ENCODE measurements around the gene MEG3. TPM values are rescaled to one million over a fixed set of nuclear protein-coding genes. Genes with fewer than 3 reads are reported as not detected.

The MEG3 gene
- total RNA-seq, 4 donors from 2014 or later = 5.0 to 28.9 (median 10.2) TPM

- Histone ChIP-seq H3K4me3 (no peak overlapping the region), H3K36me3 (no peaks in the 10 kb centered on the region), H3K27ac (no peak overlapping the region), H3K27me3 (peaks cover 6% of the 10 kb centered on the region), H3K9me3 (no peaks in the 10 kb centered on the region), H3K4me1 (peaks cover 14% of the 10 kb centered on the region)
- WGBS = 91% methylated on average over 5 of the region's 6 CpGs
- TF ChIP-seq, protein P1, sequence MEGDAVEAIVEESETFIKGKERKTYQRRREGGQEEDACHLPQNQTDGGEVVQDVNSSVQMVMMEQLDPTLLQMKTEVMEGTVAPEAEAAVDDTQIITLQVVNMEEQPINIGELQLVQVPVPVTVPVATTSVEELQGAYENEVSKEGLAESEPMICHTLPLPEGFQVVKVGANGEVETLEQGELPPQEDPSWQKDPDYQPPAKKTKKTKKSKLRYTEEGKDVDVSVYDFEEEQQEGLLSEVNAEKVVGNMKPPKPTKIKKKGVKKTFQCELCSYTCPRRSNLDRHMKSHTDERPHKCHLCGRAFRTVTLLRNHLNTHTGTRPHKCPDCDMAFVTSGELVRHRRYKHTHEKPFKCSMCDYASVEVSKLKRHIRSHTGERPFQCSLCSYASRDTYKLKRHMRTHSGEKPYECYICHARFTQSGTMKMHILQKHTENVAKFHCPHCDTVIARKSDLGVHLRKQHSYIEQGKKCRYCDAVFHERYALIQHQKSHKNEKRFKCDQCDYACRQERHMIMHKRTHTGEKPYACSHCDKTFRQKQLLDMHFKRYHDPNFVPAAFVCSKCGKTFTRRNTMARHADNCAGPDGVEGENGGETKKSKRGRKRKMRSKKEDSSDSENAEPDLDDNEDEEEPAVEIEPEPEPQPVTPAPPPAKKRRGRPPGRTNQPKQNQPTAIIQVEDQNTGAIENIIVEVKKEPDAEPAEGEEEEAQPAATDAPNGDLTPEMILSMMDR (IDR thresholded peaks at IDR 0.05) = no peak
- TF ChIP-seq EP300 (IDR thresholded peaks at IDR 0.05) (no peak), POLR2A (IDR thresholded peaks at IDR 0.05) (no peak), POLR2AphosphoS5 (IDR thresholded peaks at IDR 0.05) (no peak)
- DNase-seq (ENCODE audit: low spot score in 2 of 2) = peak; percentile 26 to 55
Observed at GRCh38 chr14:100889641-100890040, 63.7 kb downstream of the MEG3 start.

DNA sequence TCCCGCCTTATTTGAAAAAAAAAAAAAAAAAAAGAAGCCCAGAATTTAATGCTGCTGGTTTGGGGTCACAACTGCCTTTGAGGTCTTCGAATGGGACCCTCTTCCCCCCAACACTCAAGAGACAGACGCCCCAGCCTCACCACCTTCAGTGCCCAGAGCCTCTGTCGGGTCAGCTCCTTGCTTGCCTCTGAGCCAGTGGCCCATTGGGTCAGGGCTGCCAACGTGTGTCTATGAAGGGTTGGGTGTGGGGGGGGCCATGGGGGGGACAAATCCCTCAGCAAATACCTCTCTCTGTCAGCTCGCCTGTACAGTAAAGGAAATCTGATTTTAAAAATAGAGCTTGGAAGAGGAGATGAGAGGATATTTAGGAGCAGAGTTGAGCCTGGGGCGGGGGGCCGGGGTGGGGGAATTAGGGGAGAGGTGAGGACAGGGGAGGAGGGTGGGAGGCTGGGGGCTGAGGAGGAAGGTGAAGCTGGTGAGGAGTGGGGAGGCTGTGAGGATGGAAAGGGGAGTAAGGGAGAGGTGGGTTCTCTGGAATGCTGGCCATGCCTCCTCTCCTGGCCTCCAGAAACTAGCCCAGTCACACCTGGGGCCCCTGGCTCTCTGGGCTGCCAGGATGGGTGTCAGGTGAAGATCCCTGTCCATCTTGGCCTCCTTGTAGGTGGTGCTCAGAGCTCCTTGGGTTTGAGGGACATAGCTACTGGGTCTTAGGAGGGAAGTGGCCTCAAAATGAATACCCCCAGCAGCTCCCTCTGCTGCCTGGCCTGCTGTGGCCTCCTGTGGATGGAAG, 64.3 kb downstream of the MEG3 start:
- Histone ChIP-seq H3K9me3 (no peaks in the 10 kb centered on the region), H3K27ac (no peak overlapping the region), H3K4me3 (no peak overlapping the region), H3K36me3 (no peaks in the 10 kb centered on the region), H3K27me3 (peaks cover 6% of the 10 kb centered on the region), H3K4me1 (peaks cover 14% of the 10 kb centered on the region)
- TF ChIP-seq, protein P1 (IDR thresholded peaks at IDR 0.05) = no peak
- TF ChIP-seq POLR2A (IDR thresholded peaks at IDR 0.05) = no peak
- no peak for TF ChIP-seq POLR2AphosphoS5 (IDR thresholded peaks at IDR 0.05)
- no peak for TF ChIP-seq EP300 (IDR thresholded peaks at IDR 0.05)
- peak in 1 of 2 donors; percentile 40 for DNase-seq (ENCODE audit: low spot score in 2 of 2)
- WGBS = 81% methylated on average over 8 of the region's 8 CpGs

DNA sequence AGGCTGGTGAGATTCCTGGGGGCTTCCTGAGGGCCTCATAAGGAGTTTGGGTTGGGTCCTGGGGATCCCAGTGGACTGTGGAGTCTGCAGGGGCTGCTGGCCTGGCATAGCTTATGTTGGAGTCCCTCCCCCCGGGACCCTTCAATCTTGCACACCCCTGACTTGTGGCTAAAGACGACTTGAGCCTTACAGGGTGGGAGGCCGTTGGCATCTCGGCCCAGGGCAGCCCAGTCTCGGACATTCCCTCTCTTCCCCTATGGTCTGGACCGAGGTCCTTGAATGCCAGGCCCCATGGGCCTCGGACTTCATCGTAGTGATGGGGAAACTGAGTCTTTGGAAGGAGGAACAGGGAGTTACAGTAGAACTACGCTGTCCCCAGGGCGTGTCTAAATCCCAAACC, 65.1 kb downstream of the MEG3 start:
- H3K27me3 ChIP-seq = peaks cover 12% of the 10 kb centered on the region
- H3K4me1 ChIP-seq = peaks cover 14% of the 10 kb centered on the region
- TF ChIP-seq, protein P1 (IDR thresholded peaks at IDR 0.05) = no peak
- no peak for TF ChIP-seq EP300 (IDR thresholded peaks at IDR 0.05)
- no peak for TF ChIP-seq POLR2AphosphoS5 (IDR thresholded peaks at IDR 0.05)
- no peak for TF ChIP-seq POLR2A (IDR thresholded peaks at IDR 0.05)
- DNase-seq (ENCODE audit: low spot score in 2 of 2) = peak; percentile 46 to 47
- no peaks in the 10 kb centered on the region for H3K9me3 ChIP-seq
- H3K4me3 ChIP-seq = no peak overlapping the region
- WGBS = no CpG with 5 or more reads among the region's 10 CpGs
- H3K27ac ChIP-seq = no peak overlapping the region
- no peaks in the 10 kb centered on the region for H3K36me3 ChIP-seq

DNA sequence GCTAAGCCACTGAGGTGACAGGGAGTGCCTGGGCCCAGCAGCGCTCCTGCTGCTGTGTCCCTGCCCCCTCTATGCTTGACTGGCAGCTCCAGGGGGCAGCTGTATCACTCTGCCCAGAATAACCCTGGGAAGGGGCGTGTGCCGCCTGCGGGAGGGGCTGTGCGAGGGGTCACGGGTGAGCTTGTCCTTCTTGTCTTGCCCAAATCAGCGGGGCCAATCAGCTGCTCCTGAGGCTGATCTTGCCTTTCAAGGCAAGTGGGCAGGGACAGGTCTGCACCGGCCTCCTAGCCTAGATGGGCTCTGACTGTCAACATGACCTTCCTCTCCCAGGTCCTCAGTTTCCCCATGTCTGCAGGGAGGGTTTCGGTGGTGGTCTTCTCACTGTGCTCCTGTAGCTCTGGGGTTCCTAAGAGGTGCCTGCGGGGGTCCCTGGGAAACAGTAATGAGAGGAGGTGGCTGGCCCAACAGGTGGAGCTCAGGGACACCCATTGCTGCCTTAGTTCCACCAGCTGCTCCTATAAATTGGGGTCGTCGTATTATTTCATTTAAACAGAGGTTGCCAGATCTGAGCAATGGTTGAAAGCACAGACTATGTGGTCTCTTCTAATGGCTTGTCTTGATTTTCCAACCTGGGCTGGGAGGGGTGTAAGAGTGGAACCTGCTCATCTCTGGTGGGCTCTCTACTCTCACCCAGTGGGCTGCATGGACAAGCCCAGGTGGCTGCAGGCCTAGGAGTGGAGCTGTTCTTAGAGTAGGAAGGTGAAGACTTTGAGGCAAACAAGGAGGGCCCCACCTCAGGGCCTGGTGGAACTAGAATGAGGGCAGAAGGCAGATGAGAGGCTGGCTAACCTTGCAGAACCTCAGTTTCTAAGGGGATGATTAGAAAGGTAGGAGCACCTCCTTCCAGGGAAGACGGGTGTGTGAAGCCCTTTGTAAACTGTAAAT, 65.9 kb downstream of the MEG3 start:
- Histone ChIP-seq H3K27ac (no peak overlapping the region), H3K4me3 (no peak overlapping the region), H3K9me3 (no peaks in the 10 kb centered on the region), H3K27me3 (peaks cover 19% of the 10 kb centered on the region), H3K4me1 (peaks cover 14% of the 10 kb centered on the region), H3K36me3 (no peaks in the 10 kb centered on the region)
- 91% methylated on average over 4 of the region's 13 CpGs for WGBS
- peak; percentile 49 to 54 for DNase-seq (ENCODE audit: low spot score in 2 of 2)
- TF ChIP-seq POLR2AphosphoS5 (IDR thresholded peaks at IDR 0.05) = no peak
- TF ChIP-seq, protein P1 (IDR thresholded peaks at IDR 0.05) = no peak

Data from suprapubic skin (tissue), 4 donors.